ENCODE results near the gene BAZ1B.

DNA sequence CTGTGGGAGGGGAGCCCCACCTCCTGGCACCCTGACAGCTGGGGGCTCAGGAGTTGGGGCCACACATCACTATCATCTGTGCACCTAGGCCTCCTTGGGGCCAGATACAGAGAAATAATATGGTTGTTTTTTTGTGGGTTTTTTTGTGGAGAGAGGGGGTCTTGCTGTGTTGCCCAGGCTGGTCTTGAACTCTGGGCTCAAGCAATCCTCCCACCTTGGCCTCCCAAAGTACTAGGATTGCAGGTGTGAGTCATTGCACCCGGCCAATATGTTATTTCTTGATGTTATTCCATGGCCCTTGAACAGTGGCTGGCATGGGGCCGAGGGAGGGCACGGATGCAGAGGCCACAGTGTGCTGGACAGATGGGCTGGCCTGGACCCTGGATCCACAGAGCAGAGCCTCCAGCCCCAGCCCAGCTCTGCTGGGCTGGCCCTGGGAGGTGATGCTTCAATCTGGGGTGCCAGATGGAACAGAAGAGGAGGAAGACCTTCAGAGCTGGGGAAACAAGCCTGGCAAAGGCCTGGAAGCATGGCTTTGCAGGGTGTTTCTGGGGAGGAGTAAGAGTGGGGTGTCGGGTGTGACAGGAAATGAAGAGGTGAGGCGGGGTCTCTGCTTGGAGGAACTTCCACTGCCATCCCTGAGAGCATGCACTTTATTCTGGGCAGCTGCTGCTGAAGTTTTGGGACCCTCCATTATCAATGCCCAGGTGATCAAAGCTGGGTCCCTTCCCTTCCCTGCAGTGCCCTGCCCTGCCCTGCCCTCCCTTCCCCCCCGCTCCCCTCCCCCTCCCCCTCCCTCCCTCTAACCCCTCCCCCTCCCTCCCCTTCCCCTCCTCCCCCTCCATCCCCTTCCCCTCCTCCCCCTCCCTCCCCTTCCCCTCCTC lies 92.2 kb downstream of the BAZ1B start:
- TF ChIP-seq, protein P1, sequence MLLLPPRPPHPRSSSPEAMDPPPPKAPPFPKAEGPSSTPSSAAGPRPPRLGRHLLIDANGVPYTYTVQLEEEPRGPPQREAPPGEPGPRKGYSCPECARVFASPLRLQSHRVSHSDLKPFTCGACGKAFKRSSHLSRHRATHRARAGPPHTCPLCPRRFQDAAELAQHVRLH (tag by site-specific recombination; IDR thresholded peaks at IDR 0.05) = no peak
- TF ChIP-seq, protein P2, sequence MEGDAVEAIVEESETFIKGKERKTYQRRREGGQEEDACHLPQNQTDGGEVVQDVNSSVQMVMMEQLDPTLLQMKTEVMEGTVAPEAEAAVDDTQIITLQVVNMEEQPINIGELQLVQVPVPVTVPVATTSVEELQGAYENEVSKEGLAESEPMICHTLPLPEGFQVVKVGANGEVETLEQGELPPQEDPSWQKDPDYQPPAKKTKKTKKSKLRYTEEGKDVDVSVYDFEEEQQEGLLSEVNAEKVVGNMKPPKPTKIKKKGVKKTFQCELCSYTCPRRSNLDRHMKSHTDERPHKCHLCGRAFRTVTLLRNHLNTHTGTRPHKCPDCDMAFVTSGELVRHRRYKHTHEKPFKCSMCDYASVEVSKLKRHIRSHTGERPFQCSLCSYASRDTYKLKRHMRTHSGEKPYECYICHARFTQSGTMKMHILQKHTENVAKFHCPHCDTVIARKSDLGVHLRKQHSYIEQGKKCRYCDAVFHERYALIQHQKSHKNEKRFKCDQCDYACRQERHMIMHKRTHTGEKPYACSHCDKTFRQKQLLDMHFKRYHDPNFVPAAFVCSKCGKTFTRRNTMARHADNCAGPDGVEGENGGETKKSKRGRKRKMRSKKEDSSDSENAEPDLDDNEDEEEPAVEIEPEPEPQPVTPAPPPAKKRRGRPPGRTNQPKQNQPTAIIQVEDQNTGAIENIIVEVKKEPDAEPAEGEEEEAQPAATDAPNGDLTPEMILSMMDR (tag by site-specific recombination; IDR thresholded peaks at IDR 0.05) = no peak
- TF ChIP-seq ZSCAN23 (tag by site-specific recombination; IDR thresholded peaks at IDR 0.05) = no peak
- no peak for TF ChIP-seq ZNF274 (IDR thresholded peaks at IDR 0.05; ENCODE audit: low read length)
- no peak for TF ChIP-seq ZNF274 (tag by site-specific recombination; IDR thresholded peaks at IDR 0.05; ENCODE audit: borderline replicate concordance)
- no peak for TF ChIP-seq ZNF23 (tag by site-specific recombination; IDR thresholded peaks at IDR 0.05; ENCODE audit: borderline replicate concordance)
- no peak for TF ChIP-seq ZNF747 (tag by site-specific recombination; IDR thresholded peaks at IDR 0.05)
- no peak for TF ChIP-seq HOXD13 (CRISPR knock-in tag; IDR thresholded peaks at IDR 0.05; ENCODE audit: borderline replicate concordance)
- no peak for TF ChIP-seq YY1 (tag by site-specific recombination; IDR thresholded peaks at IDR 0.05)
- TF ChIP-seq, protein P3, sequence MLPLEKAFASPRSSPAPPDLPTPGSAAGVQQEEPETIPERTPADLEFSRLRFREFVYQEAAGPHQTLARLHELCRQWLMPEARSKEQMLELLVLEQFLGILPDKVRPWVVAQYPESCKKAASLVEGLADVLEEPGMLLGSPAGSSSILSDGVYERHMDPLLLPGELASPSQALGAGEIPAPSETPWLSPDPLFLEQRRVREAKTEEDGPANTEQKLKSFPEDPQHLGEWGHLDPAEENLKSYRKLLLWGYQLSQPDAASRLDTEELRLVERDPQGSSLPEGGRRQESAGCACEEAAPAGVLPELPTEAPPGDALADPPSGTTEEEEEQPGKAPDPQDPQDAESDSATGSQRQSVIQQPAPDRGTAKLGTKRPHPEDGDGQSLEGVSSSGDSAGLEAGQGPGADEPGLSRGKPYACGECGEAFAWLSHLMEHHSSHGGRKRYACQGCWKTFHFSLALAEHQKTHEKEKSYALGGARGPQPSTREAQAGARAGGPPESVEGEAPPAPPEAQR (tag by site-specific recombination; IDR thresholded peaks at IDR 0.05) = no peak
- no peak for TF ChIP-seq ZNF366 (tag by site-specific recombination; conservative IDR thresholded peaks at IDR 0.05)
- TF ChIP-seq GLI2 (tag by site-specific recombination; IDR thresholded peaks at IDR 0.05; ENCODE audit: borderline replicate concordance, low read depth) = no peak
- TF ChIP-seq, protein P4, sequence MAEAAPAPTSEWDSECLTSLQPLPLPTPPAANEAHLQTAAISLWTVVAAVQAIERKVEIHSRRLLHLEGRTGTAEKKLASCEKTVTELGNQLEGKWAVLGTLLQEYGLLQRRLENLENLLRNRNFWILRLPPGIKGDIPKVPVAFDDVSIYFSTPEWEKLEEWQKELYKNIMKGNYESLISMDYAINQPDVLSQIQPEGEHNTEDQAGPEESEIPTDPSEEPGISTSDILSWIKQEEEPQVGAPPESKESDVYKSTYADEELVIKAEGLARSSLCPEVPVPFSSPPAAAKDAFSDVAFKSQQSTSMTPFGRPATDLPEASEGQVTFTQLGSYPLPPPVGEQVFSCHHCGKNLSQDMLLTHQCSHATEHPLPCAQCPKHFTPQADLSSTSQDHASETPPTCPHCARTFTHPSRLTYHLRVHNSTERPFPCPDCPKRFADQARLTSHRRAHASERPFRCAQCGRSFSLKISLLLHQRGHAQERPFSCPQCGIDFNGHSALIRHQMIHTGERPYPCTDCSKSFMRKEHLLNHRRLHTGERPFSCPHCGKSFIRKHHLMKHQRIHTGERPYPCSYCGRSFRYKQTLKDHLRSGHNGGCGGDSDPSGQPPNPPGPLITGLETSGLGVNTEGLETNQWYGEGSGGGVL (tag by site-specific recombination; IDR thresholded peaks at IDR 0.05) = no peak
- TF ChIP-seq ZNF600 (tag by site-specific recombination; IDR thresholded peaks at IDR 0.05) = no peak

Data from HEK293 (cell line).